MM.1S (cell line): ENCODE measurements around the gene WIPF2.
A peak's percentile ranks its signal among the peaks of the same experiment; 100 is the strongest.

Experiments used
- DNase-seq: peaks from one replicate; pipeline ENCODE4 v3.0.0-alpha.2; 2015
- H2AFZ ChIP-seq: fragments of 300-600 bp; sonication (generic); 2 replicates; pipeline ENCODE4 v1.6.0; 2016; ENCODE audit warnings: antibody characterized with exemption, low read length
- H3F3A ChIP-seq: fragments of 300-600 bp; sonication (generic); 2 replicates; pipeline ENCODE4 v1.6.1; 2016; ENCODE audit warnings: mild to moderate bottlenecking, antibody characterized with exemption, low read length, moderate library complexity, mixed read lengths; ENCODE audit not compliant: insufficient read depth
- H3K27ac ChIP-seq: fragments of 300-600 bp; sonication (generic); 2 replicates; pipeline ENCODE4 v1.5.1; 2016; ENCODE audit warnings: mild to moderate bottlenecking, low read length
- H3K27me3 ChIP-seq: fragments of 300-600 bp; sonication (generic); replicated peaks from 2 replicates; pipeline ENCODE4 v1.6.0; 2016; ENCODE audit warnings: low read length; ENCODE audit not compliant: insufficient read depth
- H3K36me3 ChIP-seq: fragments of 300-600 bp; sonication (generic); replicated peaks from 2 replicates; pipeline ENCODE4 v1.6.1; 2016; ENCODE audit warnings: mild to moderate bottlenecking, low read length, mixed read lengths; ENCODE audit not compliant: insufficient read depth
- H3K4me1 ChIP-seq: fragments of 300-600 bp; sonication (generic); 2 replicates; pipeline ENCODE4 v1.6.1; 2016; ENCODE audit warnings: low read length, mixed read lengths
- H3K4me2 ChIP-seq: fragments of 300-600 bp; sonication (generic); 2 replicates; pipeline ENCODE4 v1.6.0; 2016; ENCODE audit warnings: low read depth, low read length
- H3K4me3 ChIP-seq: fragments of 300-600 bp; sonication (generic); 2 replicates; pipeline ENCODE4 v1.5.1; 2016; ENCODE audit warnings: low read length, mixed read lengths
- H3K79me2 ChIP-seq: fragments of 300-600 bp; sonication (generic); 2 replicates; pipeline ENCODE4 v1.6.1; 2016; ENCODE audit warnings: mixed run types, low read length, mixed read lengths
- H3K9ac ChIP-seq: fragments of 300-600 bp; sonication (generic); 2 replicates; pipeline ENCODE4 v1.6.1; 2016; ENCODE audit warnings: low read length, mixed read lengths
- H3K9me2 ChIP-seq: fragments of 300-600 bp; sonication (generic); replicated peaks from 2 replicates; pipeline ENCODE4 v1.6.1; 2016; ENCODE audit warnings: mild to moderate bottlenecking, low read length, mixed read lengths; ENCODE audit not compliant: insufficient read depth
- H3K9me3 ChIP-seq: fragments of 300-600 bp; sonication (generic); replicated peaks from 2 replicates; pipeline ENCODE4 v1.6.1; 2016; ENCODE audit warnings: mild to moderate bottlenecking, low read length, mixed read lengths; ENCODE audit not compliant: insufficient read depth
- H4K20me1 ChIP-seq: fragments of 300-600 bp; sonication (generic); 2 replicates; pipeline ENCODE4 v1.6.1; 2016; ENCODE audit warnings: mild to moderate bottlenecking, low read length, moderate library complexity, mixed read lengths; ENCODE audit not compliant: insufficient read depth
- EZH2 ChIP-seq: fragments of 300-600 bp; sonication (generic); optimal IDR thresholded peaks from 2 replicates; pipeline ENCODE3; 2017; ENCODE audit warnings: low read depth, mild to moderate bottlenecking, antibody characterized with exemption, low read length, mixed read lengths
- EZH2phosphoT487 ChIP-seq: fragments of 300-600 bp; sonication (generic); IDR thresholded peaks from 2 replicates; pipeline ENCODE4 v1.6.1; 2018; ENCODE audit warnings: antibody characterized with exemption, low read length
- TF ChIP-seq, protein P1 (sequence below): fragments of 300-600 bp; sonication (generic); IDR thresholded peaks from 2 replicates; pipeline ENCODE4 v1.5.1; 2016; ENCODE audit warnings: antibody characterized with exemption, low read length, mixed read lengths

WIPF2 gene

DNA sequence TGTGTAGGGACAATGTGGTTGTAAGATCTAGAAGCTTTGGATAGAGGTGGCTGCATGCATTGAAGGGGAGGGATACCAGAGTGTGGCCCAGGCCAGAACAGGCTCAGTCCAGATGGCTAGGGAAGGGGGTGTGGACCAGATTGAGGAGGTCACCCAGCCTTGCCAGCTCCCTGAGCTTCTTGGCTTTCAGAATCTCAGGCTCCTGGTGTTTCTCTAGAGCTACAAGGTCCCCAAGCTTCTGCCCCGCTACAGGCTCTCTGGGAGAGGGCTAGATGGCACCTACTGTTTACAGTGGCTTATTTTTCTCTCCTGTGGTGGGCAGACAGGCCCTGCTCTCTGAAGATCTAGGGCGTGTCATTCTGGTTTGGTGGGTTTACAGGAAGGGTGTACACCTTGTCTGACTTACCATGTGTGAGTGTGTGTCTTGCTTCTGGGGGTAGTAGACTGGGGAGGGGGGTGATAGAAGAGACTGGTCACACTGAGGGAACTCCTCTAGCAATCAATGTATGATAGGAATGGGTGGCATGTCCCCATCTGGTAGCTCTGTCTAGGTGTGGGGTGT, 90.9 kb downstream of the WIPF2 start:
- H3K36me3 ChIP-seq: no peaks in the 10 kb centered on the region
- peak overlapping the region; percentile 85; the same call in 1 of the 2 replicates for H3K4me2 ChIP-seq
- H3K79me2 ChIP-seq: 0 out of 2 replicates have a peak, but pooled peaks cover 12% of the 10 kb centered on the region
- H3K9ac ChIP-seq: no peak overlapping the region
- H3K4me1 ChIP-seq: peaks cover 85% of the 10 kb centered on the region
- H2AFZ ChIP-seq: no peak overlapping the region
- no peaks in the 10 kb centered on the region for H3K9me3 ChIP-seq
- no peaks in the 10 kb centered on the region for H3K9me2 ChIP-seq
- TF ChIP-seq EZH2: no peak
- TF ChIP-seq EZH2phosphoT487: no peak
- TF ChIP-seq, protein P1, sequence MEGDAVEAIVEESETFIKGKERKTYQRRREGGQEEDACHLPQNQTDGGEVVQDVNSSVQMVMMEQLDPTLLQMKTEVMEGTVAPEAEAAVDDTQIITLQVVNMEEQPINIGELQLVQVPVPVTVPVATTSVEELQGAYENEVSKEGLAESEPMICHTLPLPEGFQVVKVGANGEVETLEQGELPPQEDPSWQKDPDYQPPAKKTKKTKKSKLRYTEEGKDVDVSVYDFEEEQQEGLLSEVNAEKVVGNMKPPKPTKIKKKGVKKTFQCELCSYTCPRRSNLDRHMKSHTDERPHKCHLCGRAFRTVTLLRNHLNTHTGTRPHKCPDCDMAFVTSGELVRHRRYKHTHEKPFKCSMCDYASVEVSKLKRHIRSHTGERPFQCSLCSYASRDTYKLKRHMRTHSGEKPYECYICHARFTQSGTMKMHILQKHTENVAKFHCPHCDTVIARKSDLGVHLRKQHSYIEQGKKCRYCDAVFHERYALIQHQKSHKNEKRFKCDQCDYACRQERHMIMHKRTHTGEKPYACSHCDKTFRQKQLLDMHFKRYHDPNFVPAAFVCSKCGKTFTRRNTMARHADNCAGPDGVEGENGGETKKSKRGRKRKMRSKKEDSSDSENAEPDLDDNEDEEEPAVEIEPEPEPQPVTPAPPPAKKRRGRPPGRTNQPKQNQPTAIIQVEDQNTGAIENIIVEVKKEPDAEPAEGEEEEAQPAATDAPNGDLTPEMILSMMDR: no peak
- no peak for DNase-seq
- H3K27me3 ChIP-seq: no peaks in the 10 kb centered on the region
- H4K20me1 ChIP-seq: no peaks in the 10 kb centered on the region
- no peak overlapping the region for H3K4me3 ChIP-seq
- peaks cover 41% of the 10 kb centered on the region for H3F3A ChIP-seq
- H3K27ac ChIP-seq: peak overlapping the region; percentile 84; the same call in 1 of the 2 replicates

DNA sequence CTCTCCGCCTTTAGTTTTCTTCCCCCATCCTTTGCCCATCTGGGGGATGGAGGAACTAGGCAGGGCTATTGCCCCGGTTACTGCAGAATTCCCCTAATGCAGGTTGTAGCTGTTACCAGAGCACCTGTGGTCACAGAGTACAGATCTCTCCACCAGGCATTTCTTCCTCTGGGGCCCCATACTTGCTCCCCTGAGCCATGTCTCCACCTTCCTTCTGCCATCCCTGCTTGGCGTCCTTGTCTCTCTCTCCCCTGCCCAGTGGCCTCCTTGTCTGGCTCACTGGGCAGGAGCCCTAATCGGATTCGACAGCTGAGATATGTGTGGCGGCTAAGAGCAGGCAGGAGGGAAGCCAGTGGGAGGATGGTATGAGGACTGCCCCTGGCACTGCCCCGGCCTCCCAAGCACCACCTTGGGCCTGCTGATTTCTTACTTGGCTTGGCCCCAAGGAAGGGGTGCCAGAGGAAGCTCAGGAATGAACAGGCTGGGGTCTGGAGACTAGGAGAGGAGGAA, 91.8 kb downstream of the WIPF2 start:
- peaks cover 94% of the 10 kb centered on the region for H3K4me1 ChIP-seq

DNA sequence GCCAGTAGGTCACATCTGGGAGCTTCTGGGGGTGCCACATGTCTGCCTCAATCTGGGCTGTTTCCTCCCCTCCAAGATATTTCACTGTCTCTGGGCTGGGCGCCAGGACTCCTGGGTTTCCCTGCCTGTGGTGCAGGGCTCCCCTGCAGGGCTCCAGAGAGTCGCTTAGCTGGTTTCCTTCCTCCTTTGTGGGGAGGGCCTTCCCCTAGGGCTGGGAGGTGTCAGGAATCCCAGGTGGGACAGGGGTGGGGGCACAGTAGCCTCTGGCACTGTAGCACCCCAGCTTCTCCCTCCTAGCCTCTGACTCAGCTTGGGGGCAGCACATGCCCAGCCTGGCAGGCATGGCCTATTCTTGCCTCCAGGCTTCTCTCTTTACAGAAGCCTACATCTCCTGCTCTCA, 92.5 kb downstream of the WIPF2 start:
- peak overlapping the region; percentile 48 for H3K9ac ChIP-seq

More for the DNA sequence above, 91.8 kb downstream of the WIPF2 start:
- Histone ChIP-seq H3K4me3 (no peak overlapping the region), H3K4me2 (peak overlapping the region; percentile 85), H3K9me2 (no peaks in the 10 kb centered on the region), H3K9ac (peak overlapping the region; percentile 48; the same call in 1 of the 2 replicates), H3K9me3 (no peaks in the 10 kb centered on the region), H4K20me1 (no peaks in the 10 kb centered on the region), H3K36me3 (no peaks in the 10 kb centered on the region), H3K27ac (peak overlapping the region; percentile 84; the same call in 1 of the 2 replicates), H3F3A (peaks cover 50% of the 10 kb centered on the region), H3K27me3 (no peaks in the 10 kb centered on the region), H2AFZ (no peak overlapping the region), H3K79me2 (0 out of 2 replicates have a peak, but pooled peaks cover 8% of the 10 kb centered on the region)
- DNase-seq: no peak
- TF ChIP-seq, protein P1: no peak
- TF ChIP-seq EZH2phosphoT487 (no peak), EZH2 (no peak)

More for the DNA sequence above, 92.5 kb downstream of the WIPF2 start:
- TF ChIP-seq, protein P1: peak; percentile 7; the same call in 1 of the 2 replicates
- TF ChIP-seq EZH2: no peak
- Histone ChIP-seq H2AFZ (no peak overlapping the region), H3K9me2 (no peaks in the 10 kb centered on the region), H3K27me3 (no peaks in the 10 kb centered on the region), H3K9me3 (no peaks in the 10 kb centered on the region), H3K4me3 (0 out of 2 replicates have a peak overlapping the region, but pooled peaks have one; percentile 29), H3K36me3 (no peaks in the 10 kb centered on the region), H3K4me1 (peaks cover 97% of the 10 kb centered on the region), H4K20me1 (no peaks in the 10 kb centered on the region), H3F3A (peaks cover 49% of the 10 kb centered on the region), H3K27ac (peak overlapping the region; percentile 84), H3K79me2 (0 out of 2 replicates have a peak, but pooled peaks cover 2% of the 10 kb centered on the region), H3K4me2 (peak overlapping the region; percentile 85)
- no peak for DNase-seq
